IMR-90 (cell line): ENCODE data around the gene FN1. TPM values are rescaled to one million over a fixed set of nuclear protein-coding genes. Genes with fewer than 3 reads are reported as not detected.
A peak's percentile ranks its signal among the peaks of the same experiment; 100 is the strongest.

Source experiments
- ATAC-seq: fragments of 200-7000 bp; cut with Tn5 transposase; 2 replicates; pipeline ENCODE4 v1.9.1; 2020; ENCODE audit warnings: low read depth, mild to moderate bottlenecking, moderate library complexity
- BruUV-seq: library from RNA; stranded (reverse); fragments of 400-500 nt; replicated peaks from 2 replicates; lab custom pipeline; 2021; lab: Mats Ljungman, UMichigan
- CTCF ChIA-PET: fragments of 300-600 bp; formaldehyde crosslinking; extraction: SDS; loops from one replicate; lab custom pipeline; 2021; ENCODE audit warnings: antibody characterized with exemption; lab: Yijun Ruan, JAX
- POLR2A ChIA-PET: fragments of 300-600 bp; sonication (Branson Sonifier 250); formaldehyde crosslinking; loops from one replicate; lab custom pipeline; 2022; ENCODE audit warnings: antibody characterized with exemption; ENCODE audit not compliant: unreplicated experiment; lab: Charles Lee
- DNase-seq: peaks from one replicate; pipeline ENCODE4 v3.0.0; 2013
- H2AFZ ChIP-seq: replicated peaks from 2 replicates; pipeline ENCODE3; 2013; ENCODE audit warnings: low read length, mild to moderate bottlenecking; ENCODE audit not compliant: poor library complexity
- H2AK5ac ChIP-seq: 2 replicates; pipeline ENCODE4 v1.6.1; 2013; ENCODE audit warnings: low read depth, low read length, inconsistent platforms
- H2AK9ac ChIP-seq: replicated peaks from 2 replicates; pipeline ENCODE3; 2013; ENCODE audit warnings: mild to moderate bottlenecking, low read depth, low read length, moderate library complexity; ENCODE audit not compliant: poor library complexity
- H2BK120ac ChIP-seq: 2 replicates; pipeline ENCODE4 v1.6.1; 2013; ENCODE audit warnings: low read depth, low read length, inconsistent platforms
- H2BK15ac ChIP-seq: 3 replicates; pipeline ENCODE4 v1.6.1; 2013; ENCODE audit warnings: low read depth, low read length, inconsistent platforms
- H2BK20ac ChIP-seq: 2 replicates; pipeline ENCODE4 v1.6.1; 2013; ENCODE audit warnings: low read depth, mild to moderate bottlenecking, inconsistent platforms, low read length, moderate library complexity
- H2BK5ac ChIP-seq: 2 replicates; pipeline ENCODE4 v1.6.1; 2013; ENCODE audit warnings: mild to moderate bottlenecking, low read depth, low read length, inconsistent platforms; ENCODE audit not compliant: poor library complexity, severe bottlenecking
- H3K14ac ChIP-seq: replicated peaks from 2 replicates; pipeline ENCODE4 v1.6.1; 2013; ENCODE audit warnings: low read depth, low read length, inconsistent platforms
- H3K18ac ChIP-seq: 2 replicates; pipeline ENCODE4 v1.6.1; 2013; ENCODE audit warnings: low read depth, low read length, control low read depth
- H3K23ac ChIP-seq: 2 replicates; pipeline ENCODE4 v1.6.1; 2013; ENCODE audit warnings: low read depth, low read length, inconsistent platforms
- H3K27ac ChIP-seq: 2 replicates; pipeline ENCODE4 v1.5.1; 2013; ENCODE audit warnings: mild to moderate bottlenecking, control low read depth, low read length; ENCODE audit not compliant: insufficient read depth
- H3K27me3 ChIP-seq: 2 replicates; pipeline ENCODE4 v1.6.1; 2013; ENCODE audit warnings: low read length; ENCODE audit not compliant: control insufficient read depth, insufficient read depth
- H3K36me3 ChIP-seq: 2 replicates; pipeline ENCODE4 v1.6.1; 2013; ENCODE audit warnings: low read length, mixed read lengths; ENCODE audit not compliant: control insufficient read depth, insufficient read depth
- H3K4ac ChIP-seq: 2 replicates; pipeline ENCODE4 v1.6.1; 2013; ENCODE audit warnings: low read depth, low read length, inconsistent platforms
- H3K4me1 ChIP-seq: 2 replicates; pipeline ENCODE4 v1.6.1; 2013; ENCODE audit warnings: low read length, mixed read lengths; ENCODE audit not compliant: control insufficient read depth, insufficient read depth
- H3K4me2 ChIP-seq: 2 replicates; pipeline ENCODE4 v1.6.1; 2013; ENCODE audit warnings: low read depth, mild to moderate bottlenecking, control low read depth, low read length, moderate library complexity
- H3K4me3 ChIP-seq: 2 replicates; pipeline ENCODE4 v1.5.1; 2013; ENCODE audit warnings: low read depth, mild to moderate bottlenecking, control low read depth, low read length, moderate library complexity; ENCODE audit not compliant: insufficient read depth
- H3K56ac ChIP-seq: 2 replicates; pipeline ENCODE4 v1.6.1; 2013; ENCODE audit warnings: low read length, inconsistent platforms; ENCODE audit not compliant: insufficient read depth; ENCODE audit errors: extremely low read depth
- H3K79me1 ChIP-seq, 2 experiments: 2 replicates each; pipeline ENCODE4 v1.6.1; 2013; ENCODE audit warnings: low read length in 2 of 2, inconsistent platforms in 1 of 2, low read depth in 1 of 2
- H3K9ac ChIP-seq: 2 replicates; pipeline ENCODE4 v1.6.1; 2013; ENCODE audit warnings: low read depth, low read length, control low read depth
- H3K9me1 ChIP-seq: 2 replicates; pipeline ENCODE4 v1.6.1; 2013; ENCODE audit warnings: low read length, inconsistent platforms; ENCODE audit not compliant: insufficient read depth
- H3K9me3 ChIP-seq: 2 replicates; pipeline ENCODE4 v1.6.1; 2013; ENCODE audit warnings: low read length; ENCODE audit not compliant: control insufficient read depth, insufficient read depth
- H4K20me1 ChIP-seq: 2 replicates; pipeline ENCODE4 v1.6.1; 2013; ENCODE audit warnings: low read length, inconsistent platforms; ENCODE audit not compliant: insufficient read depth
- H4K5ac ChIP-seq: 2 replicates; pipeline ENCODE4 v1.6.1; 2013; ENCODE audit warnings: mild to moderate bottlenecking, low read depth, low read length, control low read depth
- H4K8ac ChIP-seq, 2 experiments: 2 replicates each; pipeline ENCODE4 v1.6.1; 2013; ENCODE audit warnings: low read depth in 2 of 2, low read length in 2 of 2, control low read depth in 1 of 2, inconsistent platforms in 1 of 2
- H4K91ac ChIP-seq: 2 replicates; pipeline ENCODE4 v1.6.1; 2013; ENCODE audit warnings: low read depth, low read length, inconsistent platforms; ENCODE audit not compliant: insufficient read depth
- CHD1 ChIP-seq: IDR thresholded peaks from 2 replicates; pipeline ENCODE4 v1.6.1; 2012; ENCODE audit warnings: low read depth, low read length, improper control_type of control experiment
- FOS ChIP-seq: fragments of 150-350 bp; IDR thresholded peaks from 2 replicates; pipeline ENCODE4 v1.6.1; 2016; ENCODE audit warnings: low read depth, low read length
- MAFK ChIP-seq: IDR thresholded peaks from 2 replicates; pipeline ENCODE4 v1.6.1; 2012; ENCODE audit warnings: low read depth, low read length, improper control_type of control experiment
- MAZ ChIP-seq: IDR thresholded peaks from 2 replicates; pipeline ENCODE4 v1.6.1; 2012; ENCODE audit warnings: low read depth, mild to moderate bottlenecking, low read length, improper control_type of control experiment, moderate library complexity, borderline replicate concordance
- RAD21 ChIP-seq: IDR thresholded peaks from 2 replicates; pipeline ENCODE4 v1.6.1; 2012; ENCODE audit warnings: low read length, improper control_type of control experiment
- RCOR1 ChIP-seq: IDR thresholded peaks from 2 replicates; pipeline ENCODE4 v1.6.1; 2012; ENCODE audit warnings: mild to moderate bottlenecking, low read length, improper control_type of control experiment; ENCODE audit not compliant: insufficient replicate concordance
- RFX5 ChIP-seq: IDR thresholded peaks from 2 replicates; pipeline ENCODE4 v1.8.0; 2012; ENCODE audit warnings: low read depth, mild to moderate bottlenecking, low read length, moderate library complexity
- SMC3 ChIP-seq: fragments of 150-350 bp; IDR thresholded peaks from 2 replicates; pipeline ENCODE4 v1.6.1; 2016; ENCODE audit warnings: low read depth, mild to moderate bottlenecking, antibody characterized with exemption, low read length, moderate library complexity
- WGBS, 2 experiments: methylation state at CpG; one replicate each; pipeline versions ENCODE4 v1.1.5 to v1.1.7; 2013; ENCODE audit warnings: missing lambda C conversion rate in 2 of 2; ENCODE audit not compliant: insufficient read length in 1 of 2; ENCODE audit errors: extremely low coverage in 2 of 2; 5-methylcytosine and 5-hydroxymethylcytosine counted together
- dilution Hi-C: fragments of 300-500 bp; cut with HindIII; formaldehyde crosslinking; loops from one replicate; pipeline ENCODE4 v1.14.3; 2018; ENCODE audit warnings: low sequenced_read_pairs; ENCODE audit not compliant: unreplicated experiment
- in situ Hi-C: fragments of 300-500 bp; cut with MboI; formaldehyde crosslinking; loops from 3 replicates; pipeline ENCODE4 v1.14.3; 2019; ENCODE audit warnings: low sequenced_read_pairs, inconsistent platforms, mixed read lengths
- intact Hi-C: fragments of 100-400 bp; cut with micrococcal nuclease; formaldehyde crosslinking; loops from 2 replicates; pipeline ENCODE4 v1.10.0; 2022
- polyA plus RNA-seq, 3 experiments: library from polyadenylated mRNA; depleted of rRNA; stranded (reverse); fragments of >200 nt; gene quantifications; 2 replicates each; pipeline ENCODE4 v1.2.3, GENCODE V29; 2012; ENCODE audit warnings: low replicate concordance in 1 of 3
- total RNA-seq: library from RNA; depleted of rRNA; stranded (reverse); fragments of >200 nt; gene quantifications from 2 replicates; pipeline ENCODE4 v1.2.3, GENCODE V29; 2012
- TF ChIP-seq, protein P1 (sequence below): fragments of 150-350 bp; IDR thresholded peaks from 2 replicates; pipeline ENCODE4 v1.6.1; 2016; ENCODE audit warnings: low read depth, mild to moderate bottlenecking, low read length, moderate library complexity, borderline replicate concordance
- TF ChIP-seq, protein P2 (sequence below): conservative IDR thresholded peaks from 2 replicates; pipeline ENCODE4 v1.5.1; 2012; ENCODE audit warnings: mild to moderate bottlenecking, low read depth, low read length, improper control_type of control experiment

FN1 gene
- total and polyA plus RNA-seq, 2 of the 4 experiments (the other 2 are of a cell fraction) = 8,243 to 13,004 TPM

DNA sequence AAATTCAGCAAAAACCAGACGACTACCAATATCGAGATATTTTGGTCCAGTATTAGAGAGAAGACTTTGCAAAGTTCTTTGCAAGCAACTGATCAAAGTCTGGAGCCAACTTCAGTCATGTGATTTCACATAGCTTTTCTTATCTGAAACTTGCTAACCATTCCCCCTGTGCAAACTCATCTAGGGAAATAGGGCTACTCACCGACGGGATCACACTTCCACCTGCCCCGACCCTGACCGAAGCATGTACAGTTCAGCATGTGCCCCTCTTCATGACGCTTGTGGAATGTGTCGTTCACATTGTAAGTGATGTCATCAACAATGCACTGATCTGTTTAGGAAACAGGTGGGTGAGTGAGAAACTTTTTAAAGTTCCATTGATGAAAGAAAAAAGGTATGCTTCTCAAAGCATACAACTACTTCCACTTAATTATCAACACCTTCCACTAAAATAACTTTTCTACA is 15.4 kb downstream of the FN1 start:
- peaks cover 66% of the 10 kb centered on the region for H3K36me3 ChIP-seq
- POLR2A ChIA-PET = no interaction called here
- no peak overlapping the region for H3K9ac ChIP-seq
- H2BK15ac ChIP-seq = no peak overlapping the region; the same call in 2 of the 3 replicates
- H3K4me1 ChIP-seq = peaks cover 15% of the 10 kb centered on the region
- no peak overlapping the region for H4K91ac ChIP-seq
- CTCF ChIA-PET = no interaction called here
- no peak overlapping the region for H2AK5ac ChIP-seq
- H2BK20ac ChIP-seq = no peak overlapping the region
- H2BK120ac ChIP-seq = no peak overlapping the region
- H2AK9ac ChIP-seq = no peak overlapping the region
- H3K4me3 ChIP-seq = no peak overlapping the region
- H4K20me1 ChIP-seq = peaks cover 40% of the 10 kb centered on the region; the same call in 1 of the 2 replicates
- H3K4ac ChIP-seq = no peak overlapping the region
- no peak overlapping the region for H4K5ac ChIP-seq
- H3K18ac ChIP-seq = no peak overlapping the region
- peak overlapping the region; percentile 20 for H2BK5ac ChIP-seq
- H3K27ac ChIP-seq = peak overlapping the region; percentile 15; the same call in 1 of the 2 replicates
- peaks cover 20% of the 10 kb centered on the region for H3K9me1 ChIP-seq
- no CpG with 5 or more reads among the region's 8 CpGs for WGBS, 2 experiments
- no peak overlapping the region for H3K56ac ChIP-seq
- H3K27me3 ChIP-seq = no peaks in the 10 kb centered on the region
- no TSS peak for BruUV-seq
- peaks cover 30 to 54% of the 10 kb centered on the region in 2 experiments for H3K79me1 ChIP-seq
- dilution Hi-C loops (no loop called here), intact Hi-C loops (loop anchor here (5.0 kb wide), 1 partner anchor 33 kb away; no protein-coding TSS in a partner anchor), in situ Hi-C loops (no loop called here)
- no peak overlapping the region for H2AFZ ChIP-seq
- TF ChIP-seq RAD21 (no peak), CHD1 (no peak), RCOR1 (no peak), MAFK (no peak), FOS (no peak), MAZ (no peak), RFX5 (no peak), SMC3 (no peak)
- TF ChIP-seq, protein P1, sequence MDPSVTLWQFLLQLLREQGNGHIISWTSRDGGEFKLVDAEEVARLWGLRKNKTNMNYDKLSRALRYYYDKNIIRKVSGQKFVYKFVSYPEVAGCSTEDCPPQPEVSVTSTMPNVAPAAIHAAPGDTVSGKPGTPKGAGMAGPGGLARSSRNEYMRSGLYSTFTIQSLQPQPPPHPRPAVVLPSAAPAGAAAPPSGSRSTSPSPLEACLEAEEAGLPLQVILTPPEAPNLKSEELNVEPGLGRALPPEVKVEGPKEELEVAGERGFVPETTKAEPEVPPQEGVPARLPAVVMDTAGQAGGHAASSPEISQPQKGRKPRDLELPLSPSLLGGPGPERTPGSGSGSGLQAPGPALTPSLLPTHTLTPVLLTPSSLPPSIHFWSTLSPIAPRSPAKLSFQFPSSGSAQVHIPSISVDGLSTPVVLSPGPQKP = no peak
- TF ChIP-seq, protein P2, sequence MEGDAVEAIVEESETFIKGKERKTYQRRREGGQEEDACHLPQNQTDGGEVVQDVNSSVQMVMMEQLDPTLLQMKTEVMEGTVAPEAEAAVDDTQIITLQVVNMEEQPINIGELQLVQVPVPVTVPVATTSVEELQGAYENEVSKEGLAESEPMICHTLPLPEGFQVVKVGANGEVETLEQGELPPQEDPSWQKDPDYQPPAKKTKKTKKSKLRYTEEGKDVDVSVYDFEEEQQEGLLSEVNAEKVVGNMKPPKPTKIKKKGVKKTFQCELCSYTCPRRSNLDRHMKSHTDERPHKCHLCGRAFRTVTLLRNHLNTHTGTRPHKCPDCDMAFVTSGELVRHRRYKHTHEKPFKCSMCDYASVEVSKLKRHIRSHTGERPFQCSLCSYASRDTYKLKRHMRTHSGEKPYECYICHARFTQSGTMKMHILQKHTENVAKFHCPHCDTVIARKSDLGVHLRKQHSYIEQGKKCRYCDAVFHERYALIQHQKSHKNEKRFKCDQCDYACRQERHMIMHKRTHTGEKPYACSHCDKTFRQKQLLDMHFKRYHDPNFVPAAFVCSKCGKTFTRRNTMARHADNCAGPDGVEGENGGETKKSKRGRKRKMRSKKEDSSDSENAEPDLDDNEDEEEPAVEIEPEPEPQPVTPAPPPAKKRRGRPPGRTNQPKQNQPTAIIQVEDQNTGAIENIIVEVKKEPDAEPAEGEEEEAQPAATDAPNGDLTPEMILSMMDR = no peak
- 0 out of 4 replicates have a peak overlapping the region, but pooled peaks of 1 of the 2 experiments have one; percentile 24 for H4K8ac ChIP-seq
- DNase-seq (no peak), ATAC-seq (no peak)
- 0 out of 2 replicates have a peak overlapping the region, but pooled peaks have one; percentile 13 for H3K23ac ChIP-seq
- H3K4me2 ChIP-seq = peak overlapping the region; percentile 45; the same call in 1 of the 2 replicates
- no peaks in the 10 kb centered on the region for H3K9me3 ChIP-seq
- H3K14ac ChIP-seq = 0 out of 2 replicates have a peak overlapping the region, but pooled peaks have one; percentile 4
